AG04450 (cell line): ENCODE data around the gene ECPAS. TPM values are rescaled to one million over a fixed set of nuclear protein-coding genes. Genes with fewer than 3 reads are reported as not detected.

ENCODE experiments used
- CTCF ChIA-PET: fragments of 300-600, 350-600 bp; formaldehyde crosslinking; extraction: SDS; loops from one replicate; lab custom pipeline; 2022; ENCODE audit warnings: antibody characterized with exemption, inconsistent platforms; lab: Charles Lee
- POLR2A ChIA-PET: fragments of 350-600 bp; formaldehyde crosslinking; extraction: SDS; loops from one replicate; lab custom pipeline; 2021; ENCODE audit warnings: antibody characterized with exemption, inconsistent platforms; lab: Yijun Ruan, JAX
- DNase-seq: peaks from one replicate; pipeline ENCODE4 v3.0.0-alpha.2; 2011; ENCODE audit warnings: low read depth, low spot score
- H3K27ac ChIP-seq: one replicate; pipeline ENCODE4 v1.5.1; 2012; ENCODE audit warnings: low read depth, low read length, control low read depth
- H3K27me3 ChIP-seq: one replicate; pipeline ENCODE4 v1.6.0; 2012; ENCODE audit warnings: low read length; ENCODE audit not compliant: control insufficient read depth, insufficient read depth
- H3K4me3 ChIP-seq: 2 replicates; pipeline ENCODE4 v1.5.1; 2011; ENCODE audit warnings: mild to moderate bottlenecking, low read depth, low read length, control low read depth
- H3K9me3 ChIP-seq: 2 replicates; pipeline ENCODE4 v1.5.1; 2012; ENCODE audit warnings: low read length; ENCODE audit not compliant: control insufficient read depth, insufficient read depth
- polyA plus RNA-seq: library from polyadenylated mRNA; depleted of rRNA; stranded (reverse); fragments of >200 nt; gene quantifications from 2 replicates; pipeline ENCODE4 v1.2.3, GENCODE V29; 2011
- TF ChIP-seq, protein P1 (sequence below): IDR thresholded peaks from 2 replicates; pipeline ENCODE4 v1.5.1; 2011; ENCODE audit warnings: low read depth, low read length, control low read depth, inconsistent platforms

The ECPAS gene
- polyA plus RNA-seq, 1 experiment = 64.0 TPM

DNA sequence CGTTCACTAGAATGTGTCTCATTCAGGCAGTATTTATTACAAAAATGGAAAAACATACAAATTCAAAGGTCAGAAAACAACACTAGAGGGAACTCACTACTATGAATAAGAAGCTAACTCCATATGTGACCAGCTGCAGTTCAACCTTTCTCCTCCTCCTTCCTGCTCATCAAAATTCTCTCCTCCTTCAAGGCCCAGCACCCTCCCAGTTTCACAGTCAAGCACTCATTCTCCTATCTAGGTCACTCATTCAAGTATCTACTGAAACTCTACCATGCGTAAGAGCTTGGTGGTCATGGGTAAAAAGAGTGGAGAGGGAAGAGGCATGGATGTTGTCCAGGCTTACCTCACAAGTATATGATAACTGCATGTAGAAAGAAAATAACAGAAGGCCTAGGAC, 27.7 kb downstream of the ECPAS start:
- Histone ChIP-seq H3K27me3 (no peaks in the 10 kb centered on the region), H3K9me3 (no peaks in the 10 kb centered on the region), H3K27ac (no peak overlapping the region), H3K4me3 (no peak overlapping the region)
- POLR2A ChIA-PET = no interaction called here
- CTCF ChIA-PET = no interaction called here
- TF ChIP-seq, protein P1, sequence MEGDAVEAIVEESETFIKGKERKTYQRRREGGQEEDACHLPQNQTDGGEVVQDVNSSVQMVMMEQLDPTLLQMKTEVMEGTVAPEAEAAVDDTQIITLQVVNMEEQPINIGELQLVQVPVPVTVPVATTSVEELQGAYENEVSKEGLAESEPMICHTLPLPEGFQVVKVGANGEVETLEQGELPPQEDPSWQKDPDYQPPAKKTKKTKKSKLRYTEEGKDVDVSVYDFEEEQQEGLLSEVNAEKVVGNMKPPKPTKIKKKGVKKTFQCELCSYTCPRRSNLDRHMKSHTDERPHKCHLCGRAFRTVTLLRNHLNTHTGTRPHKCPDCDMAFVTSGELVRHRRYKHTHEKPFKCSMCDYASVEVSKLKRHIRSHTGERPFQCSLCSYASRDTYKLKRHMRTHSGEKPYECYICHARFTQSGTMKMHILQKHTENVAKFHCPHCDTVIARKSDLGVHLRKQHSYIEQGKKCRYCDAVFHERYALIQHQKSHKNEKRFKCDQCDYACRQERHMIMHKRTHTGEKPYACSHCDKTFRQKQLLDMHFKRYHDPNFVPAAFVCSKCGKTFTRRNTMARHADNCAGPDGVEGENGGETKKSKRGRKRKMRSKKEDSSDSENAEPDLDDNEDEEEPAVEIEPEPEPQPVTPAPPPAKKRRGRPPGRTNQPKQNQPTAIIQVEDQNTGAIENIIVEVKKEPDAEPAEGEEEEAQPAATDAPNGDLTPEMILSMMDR = no peak
- no peak for DNase-seq

DNA sequence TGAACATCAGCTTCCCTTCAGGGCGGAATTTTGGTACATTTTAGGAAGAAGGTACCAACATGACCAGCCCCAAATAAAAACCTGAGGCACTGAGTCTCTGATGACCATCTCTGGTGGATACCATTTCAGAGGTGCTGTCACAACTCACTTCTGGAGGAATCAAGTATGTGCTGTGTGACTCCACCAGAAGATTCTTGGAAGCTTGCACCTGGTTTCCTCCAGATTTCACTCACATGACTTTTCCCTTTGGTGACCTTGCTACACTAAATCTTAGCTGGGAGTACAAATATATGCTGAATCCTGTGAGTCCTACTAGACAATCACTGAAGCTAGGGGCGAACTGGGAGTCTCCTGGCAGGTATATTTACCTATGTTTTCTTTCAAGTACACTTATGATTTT, 28.5 kb downstream of the ECPAS start:
- DNase-seq = no peak
- CTCF ChIA-PET = no interaction called here

DNA sequence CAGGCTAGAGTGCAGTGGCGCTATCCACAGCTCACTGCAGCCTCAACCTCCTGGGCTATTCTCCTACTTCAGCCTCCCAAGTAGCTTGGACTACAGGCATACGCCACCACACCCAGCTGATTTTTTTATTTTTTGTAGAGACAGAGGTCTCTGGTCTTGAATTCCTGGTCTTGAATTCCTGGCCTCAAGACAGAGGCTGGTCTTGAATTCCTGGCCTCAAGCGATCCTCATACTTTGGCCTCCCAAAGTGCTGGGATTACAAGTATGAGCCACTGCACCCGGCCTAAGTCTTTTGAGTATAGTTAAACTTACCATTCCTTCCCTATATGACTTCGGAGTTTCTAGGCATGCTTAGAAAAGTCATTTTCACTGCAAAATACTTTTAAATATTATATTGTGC, 29.4 kb downstream of the ECPAS start:
- POLR2A ChIA-PET = no interaction called here
- Histone ChIP-seq H3K27ac (no peak overlapping the region), H3K9me3 (no peaks in the 10 kb centered on the region), H3K4me3 (no peak overlapping the region), H3K27me3 (no peaks in the 10 kb centered on the region)
- CTCF ChIA-PET = interaction anchor here (0.6 kb wide), 1 partner anchor 231 kb away, joined by 3 read pairs; no protein-coding TSS in a partner anchor
- DNase-seq = no peak
- TF ChIP-seq, protein P1 = no peak

More for the DNA sequence above, 28.5 kb downstream of the ECPAS start:
- H3K27ac ChIP-seq = no peak overlapping the region
- POLR2A ChIA-PET = interaction anchor here (0.9 kb wide), 1 partner anchor 27 kb away, joined by 3 read pairs; no protein-coding TSS in a partner anchor
- TF ChIP-seq, protein P1 = no peak
- no peaks in the 10 kb centered on the region for H3K9me3 ChIP-seq
- H3K4me3 ChIP-seq = no peak overlapping the region
- no peaks in the 10 kb centered on the region for H3K27me3 ChIP-seq

DNA sequence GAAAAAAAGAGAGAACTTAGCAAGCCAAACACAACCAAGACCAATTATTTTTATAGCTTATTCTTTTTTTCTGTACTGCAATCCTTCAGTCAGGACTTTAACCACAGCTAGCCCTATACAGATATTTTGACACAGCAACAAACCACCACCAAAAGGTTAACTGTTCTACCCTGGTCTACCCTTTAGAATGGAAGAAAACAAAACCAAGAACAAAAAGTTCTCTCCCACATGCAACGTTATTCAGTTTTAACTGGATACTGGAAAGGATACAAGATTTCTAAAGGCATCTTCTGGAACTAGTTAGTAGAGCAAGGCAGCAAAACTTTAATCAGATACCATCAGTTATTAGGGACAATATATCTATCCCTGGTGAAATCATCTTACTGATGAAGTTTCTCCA, 32.6 kb downstream of the ECPAS start:
- no peaks in the 10 kb centered on the region for H3K9me3 ChIP-seq
- CTCF ChIA-PET = no interaction called here
- no peaks in the 10 kb centered on the region for H3K27me3 ChIP-seq
- TF ChIP-seq, protein P1 = no peak
- no peak overlapping the region for H3K27ac ChIP-seq
- no peak for DNase-seq
- POLR2A ChIA-PET = no interaction called here
- H3K4me3 ChIP-seq = no peak overlapping the region

DNA sequence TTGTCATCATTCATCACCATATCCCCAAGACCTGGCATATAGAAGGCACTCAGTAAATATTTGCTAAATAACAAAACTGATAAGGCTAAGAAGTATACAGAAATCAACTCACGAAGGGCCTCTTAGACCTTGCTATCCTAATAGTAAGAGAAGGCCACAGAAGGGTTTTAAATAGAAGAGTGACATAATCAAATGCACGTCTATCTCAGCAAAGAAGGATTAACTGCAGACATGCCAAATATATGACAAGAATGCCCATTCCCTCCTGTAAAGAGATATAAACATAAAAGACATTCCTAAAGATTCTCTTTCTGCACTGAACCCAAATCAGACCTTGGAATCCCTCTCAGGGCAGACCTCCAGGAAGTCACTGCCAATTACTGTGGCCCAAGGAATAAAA, 34.1 kb downstream of the ECPAS start:
- TF ChIP-seq, protein P1 = no peak
- Histone ChIP-seq H3K9me3 (no peaks in the 10 kb centered on the region), H3K27me3 (no peaks in the 10 kb centered on the region), H3K4me3 (no peak overlapping the region), H3K27ac (no peak overlapping the region)
- DNase-seq = no peak
- ChIA-PET CTCF (no interaction called here), POLR2A (no interaction called here)
